Peyer's patch (tissue), 4 donors: ENCODE data around the gene LAPTM5.

Source experiments
- POLR2A ChIP-seq, 2 donors: fragments of 450-650 bp; IDR thresholded peaks; one replicate each; pipeline ENCODE4 v1.5.1; 2017; ENCODE audit warnings: antibody characterized with exemption in 2 of 2, mild to moderate bottlenecking in 2 of 2, moderate library complexity in 2 of 2
- TF ChIP-seq, protein P1 (sequence below), 6 experiments: fragments of 450-650 bp in 4 of 6; fragments of 200-600 bp in 2 of 6; sonication (generic) in 1 of 6; IDR thresholded peaks; one replicate each; pipeline ENCODE4 v1.5.1; 2017 to 2019; ENCODE audit warnings: antibody characterized with exemption in 6 of 6, mild to moderate bottlenecking in 3 of 6, moderate library complexity in 1 of 6

DNA sequence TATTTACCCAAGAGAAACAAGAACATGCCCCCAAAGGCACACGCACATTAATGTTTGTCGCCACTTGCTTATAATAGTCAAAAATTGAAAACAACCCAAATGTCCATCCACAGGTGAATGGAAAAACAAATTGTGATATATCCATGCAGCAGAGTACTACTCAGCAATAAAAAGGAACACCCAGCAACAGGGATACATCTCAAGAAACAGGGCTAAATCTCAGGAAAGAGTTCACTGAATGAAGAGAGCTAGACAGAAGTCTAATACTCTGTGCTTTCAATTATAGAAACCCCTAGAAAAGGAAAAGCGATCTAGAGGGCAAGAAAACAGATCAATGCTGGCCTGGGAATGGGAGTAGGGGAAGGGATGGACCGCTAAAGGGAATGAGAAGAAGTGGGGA, 36.7 kb upstream of the LAPTM5 start:
- TF ChIP-seq, protein P1, sequence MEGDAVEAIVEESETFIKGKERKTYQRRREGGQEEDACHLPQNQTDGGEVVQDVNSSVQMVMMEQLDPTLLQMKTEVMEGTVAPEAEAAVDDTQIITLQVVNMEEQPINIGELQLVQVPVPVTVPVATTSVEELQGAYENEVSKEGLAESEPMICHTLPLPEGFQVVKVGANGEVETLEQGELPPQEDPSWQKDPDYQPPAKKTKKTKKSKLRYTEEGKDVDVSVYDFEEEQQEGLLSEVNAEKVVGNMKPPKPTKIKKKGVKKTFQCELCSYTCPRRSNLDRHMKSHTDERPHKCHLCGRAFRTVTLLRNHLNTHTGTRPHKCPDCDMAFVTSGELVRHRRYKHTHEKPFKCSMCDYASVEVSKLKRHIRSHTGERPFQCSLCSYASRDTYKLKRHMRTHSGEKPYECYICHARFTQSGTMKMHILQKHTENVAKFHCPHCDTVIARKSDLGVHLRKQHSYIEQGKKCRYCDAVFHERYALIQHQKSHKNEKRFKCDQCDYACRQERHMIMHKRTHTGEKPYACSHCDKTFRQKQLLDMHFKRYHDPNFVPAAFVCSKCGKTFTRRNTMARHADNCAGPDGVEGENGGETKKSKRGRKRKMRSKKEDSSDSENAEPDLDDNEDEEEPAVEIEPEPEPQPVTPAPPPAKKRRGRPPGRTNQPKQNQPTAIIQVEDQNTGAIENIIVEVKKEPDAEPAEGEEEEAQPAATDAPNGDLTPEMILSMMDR (IDR thresholded peaks at IDR 0.05) = no peak
- no peak for TF ChIP-seq POLR2A (IDR thresholded peaks at IDR 0.05)
